ENCODE results near the gene CAB39L. TPM values are rescaled to one million over a fixed set of nuclear protein-coding genes. Genes with fewer than 3 reads are reported as not detected.

The CAB39L gene
- total RNA-seq, 2 experiments from 2014 or later: 3.8 to 4.5 TPM

GRCh38 chr13:49386664-49387063 is 57.2 kb downstream of the CAB39L start:
- CTCF ChIA-PET: no interaction called here
- Mint-ChIP-seq H3K9me3 (peaks cover 2% of the 10 kb centered on the region), H3K36me3 (ENCODE audit: low read depth) (peaks cover 2% of the 10 kb centered on the region), H3K27me3 (ENCODE audit: low read depth) (no peaks in the 10 kb centered on the region), H3K4me3 (no peak overlapping the region), H3K4me1 (ENCODE audit: low read depth) (no peaks in the 10 kb centered on the region), H3K27ac (no peak overlapping the region)
- no peak for DNase-seq
- intact Hi-C loops (cut with micrococcal nuclease): no loop called here

GRCh38 chr13:49376121-49376520 is 67.7 kb downstream of the CAB39L start:
- intact Hi-C loops (cut with micrococcal nuclease): no loop called here
- CTCF ChIA-PET: interaction anchor here (0.6 kb wide), 1 partner anchor 67 kb away, joined by 4 read pairs; no protein-coding TSS in a partner anchor
- Mint-ChIP-seq H3K4me3 (no peak overlapping the region), H3K36me3 (ENCODE audit: low read depth) (no peaks in the 10 kb centered on the region), H3K27me3 (ENCODE audit: low read depth) (no peaks in the 10 kb centered on the region), H3K27ac (no peak overlapping the region), H3K9me3 (no peaks in the 10 kb centered on the region), H3K4me1 (ENCODE audit: low read depth) (peaks cover 23% of the 10 kb centered on the region)
- DNase-seq: no peak

- DNase-seq: no peak
- H3K27ac Mint-ChIP-seq: no peak overlapping the region
- H3K36me3 Mint-ChIP-seq (ENCODE audit: low read depth): no peaks in the 10 kb centered on the region
- intact Hi-C loops (cut with micrococcal nuclease): no loop called here
- H3K4me3 Mint-ChIP-seq: no peak overlapping the region
- CTCF ChIA-PET: interaction anchor here (0.5 to 1.0 kb wide), 2 partner anchors 15 to 139 kb away, joined by 3 read pairs; no protein-coding TSS in a partner anchor
- no peaks in the 10 kb centered on the region for H3K27me3 Mint-ChIP-seq (ENCODE audit: low read depth)
- peaks cover 23% of the 10 kb centered on the region for H3K4me1 Mint-ChIP-seq (ENCODE audit: low read depth)
- no peaks in the 10 kb centered on the region for H3K9me3 Mint-ChIP-seq
Observed at GRCh38 chr13:49374585-49375290, 69.1 kb downstream of the CAB39L start.

GRCh38 chr13:49373716-49374115 is 70.1 kb downstream of the CAB39L start:
- Mint-ChIP-seq H3K36me3 (ENCODE audit: low read depth) (no peaks in the 10 kb centered on the region), H3K27ac (no peak overlapping the region), H3K9me3 (no peaks in the 10 kb centered on the region), H3K4me3 (no peak overlapping the region), H3K4me1 (ENCODE audit: low read depth) (peaks cover 23% of the 10 kb centered on the region), H3K27me3 (ENCODE audit: low read depth) (peaks cover 3% of the 10 kb centered on the region)
- intact Hi-C loops (cut with micrococcal nuclease): no loop called here
- CTCF ChIA-PET: interaction anchor here (1.7 kb wide), 1 partner anchor 16 kb away, joined by 5 read pairs; no protein-coding TSS in a partner anchor
- no peak for DNase-seq

GRCh38 chr13:49371943-49372613 is 71.8 kb downstream of the CAB39L start:
- Mint-ChIP-seq H3K27ac (no peak overlapping the region), H3K27me3 (ENCODE audit: low read depth) (peaks cover 3% of the 10 kb centered on the region), H3K36me3 (ENCODE audit: low read depth) (no peaks in the 10 kb centered on the region), H3K4me3 (no peak overlapping the region), H3K9me3 (no peaks in the 10 kb centered on the region), H3K4me1 (ENCODE audit: low read depth) (peaks cover 23% of the 10 kb centered on the region)
- DNase-seq: no peak
- intact Hi-C loops (cut with micrococcal nuclease): no loop called here
- CTCF ChIA-PET: interaction anchor here (0.6 to 1.7 kb wide), 2 partner anchors 18 to 269 kb away, joined by 3 to 5 read pairs; no protein-coding TSS in a partner anchor

GRCh38 chr13:49370371-49370770 is 73.5 kb downstream of the CAB39L start:
- Mint-ChIP-seq H3K27ac (no peak overlapping the region), H3K9me3 (peaks cover under 1% of the 10 kb centered on the region), H3K27me3 (ENCODE audit: low read depth) (peaks cover 3% of the 10 kb centered on the region), H3K36me3 (ENCODE audit: low read depth) (peaks cover 1% of the 10 kb centered on the region), H3K4me3 (no peak overlapping the region), H3K4me1 (ENCODE audit: low read depth) (peaks cover 23% of the 10 kb centered on the region)
- intact Hi-C loops (cut with micrococcal nuclease): no loop called here
- CTCF ChIA-PET: no interaction called here
- DNase-seq: no peak

GRCh38 chr13:49369866-49370265 is 74.0 kb downstream of the CAB39L start:
- intact Hi-C loops (cut with micrococcal nuclease): no loop called here
- H3K9me3 Mint-ChIP-seq: peaks cover 3% of the 10 kb centered on the region
- peaks cover 3% of the 10 kb centered on the region for H3K36me3 Mint-ChIP-seq (ENCODE audit: low read depth)
- no peak for DNase-seq
- H3K27me3 Mint-ChIP-seq (ENCODE audit: low read depth): peaks cover 3% of the 10 kb centered on the region
- peaks cover 23% of the 10 kb centered on the region for H3K4me1 Mint-ChIP-seq (ENCODE audit: low read depth)
- no peak overlapping the region for H3K4me3 Mint-ChIP-seq
- no peak overlapping the region for H3K27ac Mint-ChIP-seq
- CTCF ChIA-PET: no interaction called here

- intact Hi-C loops (cut with micrococcal nuclease): no loop called here
- H3K4me3 Mint-ChIP-seq: no peak overlapping the region
- DNase-seq: no peak
- peaks cover 8% of the 10 kb centered on the region for H3K36me3 Mint-ChIP-seq (ENCODE audit: low read depth)
- peaks cover 9% of the 10 kb centered on the region for H3K9me3 Mint-ChIP-seq
- CTCF ChIA-PET: interaction anchor here (0.6 to 1.0 kb wide), 3 partner anchors 22 to 239 kb away, joined by 3 read pairs; no protein-coding TSS in a partner anchor
- peaks cover 3% of the 10 kb centered on the region for H3K27me3 Mint-ChIP-seq (ENCODE audit: low read depth)
- no peak overlapping the region for H3K27ac Mint-ChIP-seq
- H3K4me1 Mint-ChIP-seq (ENCODE audit: low read depth): peaks cover 21% of the 10 kb centered on the region
Observed at GRCh38 chr13:49368688-49369087, 75.2 kb downstream of the CAB39L start.

GRCh38 chr13:49367640-49368422 is 76.0 kb downstream of the CAB39L start:
- Mint-ChIP-seq H3K27ac (no peak overlapping the region), H3K9me3 (peaks cover 13% of the 10 kb centered on the region), H3K4me1 (ENCODE audit: low read depth) (peaks cover 15% of the 10 kb centered on the region), H3K4me3 (no peak overlapping the region), H3K36me3 (ENCODE audit: low read depth) (peaks cover 9% of the 10 kb centered on the region), H3K27me3 (ENCODE audit: low read depth) (peaks cover 3% of the 10 kb centered on the region)
- intact Hi-C loops (cut with micrococcal nuclease): no loop called here
- CTCF ChIA-PET: interaction anchor here (0.7 to 1.0 kb wide), 2 partner anchors 22 to 240 kb away, joined by 3 read pairs; no protein-coding TSS in a partner anchor
- no peak for DNase-seq

- Mint-ChIP-seq H3K9me3 (peaks cover 13% of the 10 kb centered on the region), H3K27me3 (ENCODE audit: low read depth) (peaks cover 3% of the 10 kb centered on the region), H3K4me3 (no peak overlapping the region), H3K27ac (no peak overlapping the region), H3K4me1 (ENCODE audit: low read depth) (peaks cover 5% of the 10 kb centered on the region), H3K36me3 (ENCODE audit: low read depth) (peaks cover 12% of the 10 kb centered on the region)
- no peak for DNase-seq
- intact Hi-C loops (cut with micrococcal nuclease): no loop called here
- CTCF ChIA-PET: no interaction called here
Observed at GRCh38 chr13:49366841-49367240, 77.0 kb downstream of the CAB39L start.

- Mint-ChIP-seq H3K4me1 (ENCODE audit: low read depth) (no peaks in the 10 kb centered on the region), H3K9me3 (no peaks in the 10 kb centered on the region), H3K27me3 (ENCODE audit: low read depth) (no peaks in the 10 kb centered on the region), H3K36me3 (ENCODE audit: low read depth) (peaks cover 8% of the 10 kb centered on the region), H3K27ac (no peak overlapping the region), H3K4me3 (no peak overlapping the region)
- intact Hi-C loops (cut with micrococcal nuclease): no loop called here
- no peak for DNase-seq
- CTCF ChIA-PET: no interaction called here
Observed at GRCh38 chr13:49357694-49358093, 86.2 kb downstream of the CAB39L start.

- no peaks in the 10 kb centered on the region for H3K4me1 Mint-ChIP-seq (ENCODE audit: low read depth)
- no peak for DNase-seq
- H3K27me3 Mint-ChIP-seq (ENCODE audit: low read depth): no peaks in the 10 kb centered on the region
- no peak overlapping the region for H3K4me3 Mint-ChIP-seq
- H3K36me3 Mint-ChIP-seq (ENCODE audit: low read depth): peaks cover 4% of the 10 kb centered on the region
- intact Hi-C loops (cut with micrococcal nuclease): no loop called here
- CTCF ChIA-PET: no interaction called here
- H3K9me3 Mint-ChIP-seq: no peaks in the 10 kb centered on the region
- no peak overlapping the region for H3K27ac Mint-ChIP-seq
Observed at GRCh38 chr13:49356223-49356622, 87.6 kb downstream of the CAB39L start.

Measured in activated naive CD4-positive, alpha-beta T cell treated with anti-CD3 and anti-CD28 coated beads for 36 hours (primary cell).